Cortex of kidney (tissue), 1 donor: ENCODE measurements around the gene RIPPLY1.

Experiments
- DNase-seq: peaks from one replicate; lab custom pipeline; 2025; lab: John Stamatoyannopoulos, UW

The RIPPLY1 gene

GRCh38 chrX:106903291-106903824 is at the start of gene RIPPLY1:
Gene RIPPLY1 (minus strand): TSS chrX:106903341. CDS start chrX:106903287, 54 bp downstream.
- no peak for DNase-seq

GRCh38 chrX:106952538-106952937 is 49.4 kb upstream of the RIPPLY1 start:
- DNase-seq = no peak

- no peak for DNase-seq
These were observed 48.9 kb upstream of the RIPPLY1 start for GRCh38 chrX:106952089-106952488.

GRCh38 chrX:106951230-106951629 is 48.1 kb upstream of the RIPPLY1 start:
- no peak for DNase-seq

GRCh38 chrX:106950381-106950780 is 47.2 kb upstream of the RIPPLY1 start:
- no peak for DNase-seq

GRCh38 chrX:106949366-106949765 is 46.2 kb upstream of the RIPPLY1 start:
- DNase-seq = no peak

GRCh38 chrX:106948641-106949040 is 45.5 kb upstream of the RIPPLY1 start:
- no peak for DNase-seq

- DNase-seq = no peak
These were observed 43.3 kb upstream of the RIPPLY1 start for GRCh38 chrX:106946464-106946863.

GRCh38 chrX:106940068-106940467 is 36.9 kb upstream of the RIPPLY1 start:
- no peak for DNase-seq

- DNase-seq = no peak
These were observed 36.4 kb upstream of the RIPPLY1 start for GRCh38 chrX:106939566-106939965.

- no peak for DNase-seq
These were observed 33.1 kb upstream of the RIPPLY1 start for GRCh38 chrX:106936246-106936645.

GRCh38 chrX:106935175-106935574 is 32.0 kb upstream of the RIPPLY1 start:
- DNase-seq = no peak

GRCh38 chrX:106933538-106933961 is 30.4 kb upstream of the RIPPLY1 start:
- no peak for DNase-seq

- no peak for DNase-seq
These were observed 29.9 kb upstream of the RIPPLY1 start for GRCh38 chrX:106932960-106933537.

GRCh38 chrX:106932492-106932923 is 29.4 kb upstream of the RIPPLY1 start:
- DNase-seq = no peak

- no peak for DNase-seq
These were observed 28.8 kb upstream of the RIPPLY1 start for GRCh38 chrX:106931831-106932491.

GRCh38 chrX:106928227-106928626 is 25.1 kb upstream of the RIPPLY1 start:
- DNase-seq = no peak

- no peak for DNase-seq
These were observed 24.6 kb upstream of the RIPPLY1 start for GRCh38 chrX:106927700-106928099.

- no peak for DNase-seq
These were observed 23.9 kb upstream of the RIPPLY1 start for GRCh38 chrX:106927023-106927422.

- DNase-seq = no peak
These were observed 18.5 kb upstream of the RIPPLY1 start for GRCh38 chrX:106921637-106922036.

- no peak for DNase-seq
These were observed 16.9 kb upstream of the RIPPLY1 start, which contains the start of gene CLDN2 for GRCh38 chrX:106919932-106920452. Gene CLDN2 (plus strand): TSS chrX:106920402. CDS start chrX:106928229, 7,827 bp downstream.

GRCh38 chrX:106917830-106918500 is 14.8 kb upstream of the RIPPLY1 start:
- DNase-seq = no peak

GRCh38 chrX:106912864-106913263 is 9.7 kb upstream of the RIPPLY1 start:
- DNase-seq = no peak
